Mesothelial cell of epicardium (in vitro differentiated cells): ENCODE measurements around the gene CEBPB. TPM values are rescaled to one million over a fixed set of nuclear protein-coding genes. Genes with fewer than 3 reads are reported as not detected.

Experiments
- DNase-seq, 2 experiments: peaks; one replicate each; pipeline ENCODE4 v3.0.0; 2021; ENCODE audit warnings: low spot score in 2 of 2; ENCODE audit not compliant: unreplicated experiment in 2 of 2
- H3K27ac Mint-ChIP-seq: 2 replicates; pipeline ENCODE4 v1.8.0; 2021; ENCODE audit warnings: mixed read lengths
- H3K27me3 Mint-ChIP-seq: 2 replicates; pipeline ENCODE4 v1.8.0; 2021; ENCODE audit warnings: low read depth, mixed read lengths
- H3K36me3 Mint-ChIP-seq: 2 replicates; pipeline ENCODE4 v1.8.0; 2021; ENCODE audit warnings: mixed read lengths
- H3K4me1 Mint-ChIP-seq: 2 replicates; pipeline ENCODE4 v1.8.0; 2021; ENCODE audit warnings: mixed read lengths
- H3K4me3 Mint-ChIP-seq: 2 replicates; pipeline ENCODE4 v1.8.0; 2021; ENCODE audit warnings: mild to moderate bottlenecking, moderate library complexity, mixed read lengths
- H3K9me3 Mint-ChIP-seq: 2 replicates; pipeline ENCODE4 v1.8.0; 2021; ENCODE audit warnings: mixed read lengths
- total RNA-seq: library from RNA; stranded (reverse); gene quantifications from 3 replicates; pipeline ENCODE4 v1.2.1, GENCODE V29; 2021
- TF ChIP-seq, protein P1 (sequence below): fragments of 200-600 bp; sonication (generic); IDR thresholded peaks from one replicate; pipeline ENCODE4 v1.5.0; 2021; ENCODE audit warnings: antibody characterized with exemption; ENCODE audit not compliant: unreplicated experiment

The CEBPB gene
- 23.1 to 26.0 TPM (median 25.6 TPM) in 3 replicates for total RNA-seq

GRCh38 chr20:50190251-50191064 lies at the start of gene CEBPB:
TSS of gene CEBPB (plus strand) at chr20:50190830. CDS start at chr20:50191034, 204 bp downstream.
- Mint-ChIP-seq H3K36me3 (no peaks in the 10 kb centered on the region), H3K4me1 (peaks cover 21% of the 10 kb centered on the region), H3K4me3 (peak within 1 kb of the TSS; percentile 72), H3K27ac (no peak within 1 kb of the TSS), H3K9me3 (no peaks in the 10 kb centered on the region), H3K27me3 (no peaks in the 10 kb centered on the region)
- DNase-seq: peak; percentile 90 to 97
- TF ChIP-seq, protein P1, sequence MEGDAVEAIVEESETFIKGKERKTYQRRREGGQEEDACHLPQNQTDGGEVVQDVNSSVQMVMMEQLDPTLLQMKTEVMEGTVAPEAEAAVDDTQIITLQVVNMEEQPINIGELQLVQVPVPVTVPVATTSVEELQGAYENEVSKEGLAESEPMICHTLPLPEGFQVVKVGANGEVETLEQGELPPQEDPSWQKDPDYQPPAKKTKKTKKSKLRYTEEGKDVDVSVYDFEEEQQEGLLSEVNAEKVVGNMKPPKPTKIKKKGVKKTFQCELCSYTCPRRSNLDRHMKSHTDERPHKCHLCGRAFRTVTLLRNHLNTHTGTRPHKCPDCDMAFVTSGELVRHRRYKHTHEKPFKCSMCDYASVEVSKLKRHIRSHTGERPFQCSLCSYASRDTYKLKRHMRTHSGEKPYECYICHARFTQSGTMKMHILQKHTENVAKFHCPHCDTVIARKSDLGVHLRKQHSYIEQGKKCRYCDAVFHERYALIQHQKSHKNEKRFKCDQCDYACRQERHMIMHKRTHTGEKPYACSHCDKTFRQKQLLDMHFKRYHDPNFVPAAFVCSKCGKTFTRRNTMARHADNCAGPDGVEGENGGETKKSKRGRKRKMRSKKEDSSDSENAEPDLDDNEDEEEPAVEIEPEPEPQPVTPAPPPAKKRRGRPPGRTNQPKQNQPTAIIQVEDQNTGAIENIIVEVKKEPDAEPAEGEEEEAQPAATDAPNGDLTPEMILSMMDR: peak; percentile 94

GRCh38 chr20:50141018-50141675 lies 49.5 kb upstream of the CEBPB start:
- Mint-ChIP-seq H3K9me3 (no peaks in the 10 kb centered on the region), H3K27me3 (no peaks in the 10 kb centered on the region), H3K27ac (no peak overlapping the region), H3K4me3 (no peak overlapping the region), H3K4me1 (no peaks in the 10 kb centered on the region), H3K36me3 (peaks cover 31% of the 10 kb centered on the region)
- TF ChIP-seq, protein P1: no peak
- no peak for DNase-seq

DNA sequence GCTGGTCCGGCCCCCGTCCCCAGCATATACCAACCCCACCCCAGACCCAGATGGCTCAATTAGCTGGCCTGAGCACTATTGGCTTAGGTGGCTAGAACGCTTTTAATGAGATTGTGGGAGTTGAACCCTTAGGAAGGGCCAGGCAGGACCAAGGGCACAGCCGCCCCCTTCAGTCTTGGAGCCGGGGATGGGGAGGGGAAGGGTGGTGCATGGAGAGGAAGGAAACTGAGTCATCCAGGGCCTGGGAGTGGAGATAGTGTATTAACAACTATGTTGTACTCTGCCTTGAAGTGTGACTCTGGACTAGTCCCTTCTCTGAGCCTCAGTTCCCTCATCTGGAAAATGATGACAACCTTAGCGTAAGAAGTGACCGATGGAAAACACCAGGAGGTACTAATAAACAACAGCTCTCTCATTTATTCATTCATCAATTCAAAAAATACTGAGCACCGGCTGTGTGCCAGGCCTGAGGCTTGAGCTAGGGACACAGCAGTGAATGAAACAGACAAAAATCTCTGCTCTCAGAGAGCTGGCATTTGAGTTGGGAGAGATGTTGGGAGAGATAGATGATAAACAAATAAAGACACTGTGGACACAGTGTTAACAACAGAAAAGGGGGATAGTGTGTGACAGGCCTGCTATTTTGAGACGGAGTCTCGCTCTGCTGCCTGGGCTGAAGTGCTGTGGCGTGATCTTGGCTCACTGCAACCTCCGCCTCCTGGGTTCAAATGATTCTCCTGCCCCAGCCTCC lies 48.6 kb upstream of the CEBPB start:
- no peak overlapping the region for H3K27ac Mint-ChIP-seq
- H3K27me3 Mint-ChIP-seq: no peaks in the 10 kb centered on the region
- peaks cover 31% of the 10 kb centered on the region for H3K36me3 Mint-ChIP-seq
- no peak for DNase-seq
- no peaks in the 10 kb centered on the region for H3K9me3 Mint-ChIP-seq
- H3K4me1 Mint-ChIP-seq: no peaks in the 10 kb centered on the region
- no peak overlapping the region for H3K4me3 Mint-ChIP-seq
- TF ChIP-seq, protein P1: no peak

GRCh38 chr20:50142812-50143211 lies 47.8 kb upstream of the CEBPB start:
- H3K4me1 Mint-ChIP-seq: peaks cover 2% of the 10 kb centered on the region

DNA sequence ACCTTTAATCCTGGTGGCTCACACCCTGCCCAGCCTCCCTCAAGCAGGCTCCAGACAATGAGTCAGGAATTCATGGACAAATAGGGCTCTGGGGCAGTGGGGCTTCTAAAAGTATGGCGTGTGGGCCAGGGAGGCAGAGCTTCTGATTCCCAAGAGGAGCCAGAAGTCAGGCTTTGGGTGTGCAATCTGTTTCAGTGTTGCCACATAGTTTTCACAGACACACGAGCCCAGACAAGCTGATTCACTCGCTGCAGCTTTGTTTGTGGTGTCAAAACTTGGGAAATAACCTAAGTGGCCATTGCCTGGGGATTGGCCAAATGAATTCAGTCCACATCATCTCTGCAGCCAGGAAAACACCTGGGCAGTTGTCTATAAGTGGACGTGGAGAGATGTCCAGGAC lies 46.3 kb upstream of the CEBPB start:
- peaks cover 26% of the 10 kb centered on the region for H3K36me3 Mint-ChIP-seq
- no peak for DNase-seq
- no peak overlapping the region for H3K4me3 Mint-ChIP-seq
- TF ChIP-seq, protein P1: no peak
- no peaks in the 10 kb centered on the region for H3K9me3 Mint-ChIP-seq
- H3K4me1 Mint-ChIP-seq: peaks cover 2% of the 10 kb centered on the region
- peak overlapping the region; percentile 39 for H3K27ac Mint-ChIP-seq
- H3K27me3 Mint-ChIP-seq: no peaks in the 10 kb centered on the region

More at GRCh38 chr20:50142812-50143211, 47.8 kb upstream of the CEBPB start:
- H3K4me3 Mint-ChIP-seq: no peak overlapping the region
- no peaks in the 10 kb centered on the region for H3K27me3 Mint-ChIP-seq
- TF ChIP-seq, protein P1: no peak
- H3K9me3 Mint-ChIP-seq: no peaks in the 10 kb centered on the region
- H3K27ac Mint-ChIP-seq: no peak overlapping the region
- no peak for DNase-seq
- H3K36me3 Mint-ChIP-seq: peaks cover 28% of the 10 kb centered on the region
